PC-9 (cell line): ENCODE data around the gene OR1N2. TPM values are rescaled to one million over a fixed set of nuclear protein-coding genes. Genes with fewer than 3 reads are reported as not detected.
A peak's percentile ranks its signal among the peaks of the same experiment; 100 is the strongest.
"Not testable (repeated sequence)": the region's sequence is repeated elsewhere in the genome, so short reads cannot be mapped to it uniquely, and the experiment has no call there.

ENCODE experiments used
- BruUV-seq: library from RNA; stranded (reverse); fragments of 400-500 nt; replicated peaks from 2 replicates; lab custom pipeline; 2021; lab: Mats Ljungman, UMichigan
- CTCF ChIA-PET: fragments of 300-600 bp; sonication (Branson Sonifier 250); formaldehyde crosslinking; loops from one replicate; lab custom pipeline; 2022; ENCODE audit warnings: antibody characterized with exemption; lab: Charles Lee
- POLR2A ChIA-PET: fragments of 300-600 bp; sonication (Branson Sonifier 250); formaldehyde crosslinking; loops from one replicate; lab custom pipeline; 2022; ENCODE audit warnings: antibody characterized with exemption; ENCODE audit not compliant: unreplicated experiment; lab: Charles Lee
- DNase-seq, 2 experiments: peaks; one replicate each; pipeline versions ENCODE4 v3.0.0 to v3.0.0-alpha.2; 2015 to 2022; ENCODE audit warnings: mixed read lengths in 1 of 2
- H2AFZ ChIP-seq: fragments of 200-600 bp; sonication (generic); 2 replicates; pipeline ENCODE4 v1.8.1; 2017; ENCODE audit warnings: antibody characterized with exemption
- H3F3A ChIP-seq: fragments of 200-600 bp; sonication (generic); 2 replicates; pipeline ENCODE4 v1.8.1; 2017; ENCODE audit warnings: antibody characterized with exemption, mild to moderate bottlenecking, low read depth; ENCODE audit not compliant: insufficient read depth
- H3K27ac ChIP-seq: fragments of 200-600 bp; sonication (generic); 2 replicates; pipeline ENCODE4 v1.6.1; 2016; ENCODE audit warnings: mixed run types
- H3K27me3 ChIP-seq: fragments of 200-600 bp; sonication (generic); 2 replicates; pipeline ENCODE4 v1.6.1; 2016; ENCODE audit warnings: low read depth, mixed run types; ENCODE audit not compliant: insufficient read depth
- H3K36me3 ChIP-seq: fragments of 200-600 bp; sonication (generic); 2 replicates; pipeline ENCODE4 v1.6.1; 2016; ENCODE audit warnings: low read depth, mixed run types
- H3K4me1 ChIP-seq: fragments of 200-600 bp; sonication (generic); replicated peaks from 2 replicates; pipeline ENCODE4 v1.6.1; 2016; ENCODE audit warnings: mixed run types; ENCODE audit not compliant: insufficient read depth
- H3K4me2 ChIP-seq: fragments of 200-600 bp; sonication (generic); 2 replicates; pipeline ENCODE4 v1.6.1; 2017; ENCODE audit warnings: mixed run types
- H3K4me3 ChIP-seq: fragments of 200-600 bp; sonication (generic); 2 replicates; pipeline ENCODE4 v1.6.1; 2016; ENCODE audit warnings: mixed run types
- H3K79me2 ChIP-seq: fragments of 200-600 bp; sonication (generic); 2 replicates; pipeline ENCODE4 v1.6.1; 2017; ENCODE audit warnings: low read depth, mixed run types
- H3K9me2 ChIP-seq: fragments of 200-600 bp; sonication (generic); 2 replicates; pipeline ENCODE4 v1.8.1; 2017; ENCODE audit warnings: mild to moderate bottlenecking; ENCODE audit not compliant: insufficient read depth
- H3K9me3 ChIP-seq: fragments of 200-600 bp; sonication (generic); 2 replicates; pipeline ENCODE4 v1.8.1; 2016; ENCODE audit warnings: low read depth; ENCODE audit not compliant: insufficient read depth
- H4K20me1 ChIP-seq: fragments of 200-600 bp; sonication (generic); 2 replicates; pipeline ENCODE4 v1.8.1; 2017; ENCODE audit not compliant: insufficient read depth
- CTCF ChIP-seq: fragments of 200-600 bp; sonication (generic); conservative IDR thresholded peaks from 2 replicates; pipeline ENCODE4 v1.6.1; 2017; ENCODE audit warnings: mixed run types, antibody characterized with exemption, mild to moderate bottlenecking, moderate library complexity
- EZH2 ChIP-seq: fragments of 200-600 bp; sonication (generic); IDR thresholded peaks from 2 replicates; pipeline ENCODE4 v1.8.0; 2017; ENCODE audit warnings: antibody characterized with exemption, low read depth
- intact Hi-C: fragments of 100-400 bp; cut with micrococcal nuclease; formaldehyde crosslinking; loops from one replicate; pipeline ENCODE4 v1.10.0; 2022; ENCODE audit not compliant: unreplicated experiment
- total RNA-seq: library from RNA; stranded (reverse); gene quantifications from 2 replicates; pipeline ENCODE4 v1.2.3, GENCODE V29; 2021

OR1N2 gene
- total RNA-seq, 1 experiment from 2014 or later, result not detected

GRCh38 chr9:122572456-122572855 lies 19.5 kb downstream of the OR1N2 start:
- no peak overlapping the region for H3K4me2 ChIP-seq
- H3K4me1 ChIP-seq, result no peaks in the 10 kb centered on the region
- ChIA-PET CTCF (no interaction called here), POLR2A (no interaction called here)
- no peaks in the 10 kb centered on the region for H3K9me3 ChIP-seq
- no peak for DNase-seq
- intact Hi-C loops, result no loop called here
- no peak overlapping the region for H2AFZ ChIP-seq
- no TSS peak for BruUV-seq
- no peaks in the 10 kb centered on the region for H3F3A ChIP-seq
- H3K27me3 ChIP-seq, result peaks cover 22% of the 10 kb centered on the region
- no peaks in the 10 kb centered on the region for H3K9me2 ChIP-seq
- no peaks in the 10 kb centered on the region for H3K79me2 ChIP-seq
- TF ChIP-seq CTCF, result no peak
- TF ChIP-seq EZH2, result no peak
- no peak overlapping the region for H3K4me3 ChIP-seq
- no peaks in the 10 kb centered on the region for H4K20me1 ChIP-seq
- no peaks in the 10 kb centered on the region for H3K36me3 ChIP-seq
- no peak overlapping the region for H3K27ac ChIP-seq

- no peaks in the 10 kb centered on the region for H3K4me1 ChIP-seq
- no peaks in the 10 kb centered on the region for H3K79me2 ChIP-seq
- H3K4me3 ChIP-seq, result no peak overlapping the region
- POLR2A ChIA-PET, result no interaction called here
- H3K36me3 ChIP-seq, result no peaks in the 10 kb centered on the region
- no TSS peak for BruUV-seq
- no peaks in the 10 kb centered on the region; the same call in 1 of the 2 replicates for H3K9me3 ChIP-seq
- no peaks in the 10 kb centered on the region; the same call in 1 of the 2 replicates for H3K27me3 ChIP-seq
- intact Hi-C loops, result no loop called here
- DNase-seq, result no peak
- H3K4me2 ChIP-seq, result no peak overlapping the region
- no peaks in the 10 kb centered on the region for H3K9me2 ChIP-seq
- H4K20me1 ChIP-seq, result no peaks in the 10 kb centered on the region
- H3F3A ChIP-seq, result no peaks in the 10 kb centered on the region
- H2AFZ ChIP-seq, result no peak overlapping the region
- no peak for TF ChIP-seq CTCF
- no peak for TF ChIP-seq EZH2
- H3K27ac ChIP-seq, result no peak overlapping the region
- CTCF ChIA-PET, result interaction anchor here (0.6 kb wide), 1 partner anchor 676 kb away, joined by 4 read pairs; no protein-coding TSS in a partner anchor
Measured at GRCh38 chr9:122579874-122580273, 27.0 kb downstream of the OR1N2 start.

- Histone ChIP-seq H3K4me1 (no peaks in the 10 kb centered on the region), H3K4me2 (no peak overlapping the region), H3K36me3 (no peaks in the 10 kb centered on the region), H3F3A (no peaks in the 10 kb centered on the region), H4K20me1 (no peaks in the 10 kb centered on the region), H2AFZ (no peak overlapping the region), H3K4me3 (no peak overlapping the region), H3K9me2 (no peaks in the 10 kb centered on the region), H3K79me2 (no peaks in the 10 kb centered on the region), H3K27me3 (no peaks in the 10 kb centered on the region; the same call in 1 of the 2 replicates), H3K9me3 (no peaks in the 10 kb centered on the region; the same call in 1 of the 2 replicates), H3K27ac (no peak overlapping the region)
- intact Hi-C loops, result no loop called here
- TF ChIP-seq EZH2 (no peak), CTCF (no peak)
- peak in 1 of 2 experiments; percentile 6 for DNase-seq
- POLR2A ChIA-PET, result no interaction called here
- no TSS peak for BruUV-seq
- CTCF ChIA-PET, result no interaction called here
Measured at GRCh38 chr9:122580360-122580759, 27.4 kb downstream of the OR1N2 start.

GRCh38 chr9:122583284-122583683 lies 30.4 kb downstream of the OR1N2 start, which contains the start of gene OR1L8:
OR1L8 (minus strand) TSS chr9:122583384; CDS start chr9:122568477, 14,907 bp downstream.
- intact Hi-C loops, H3K9me3 ChIP-seq, H3K27ac ChIP-seq, H3K9me2 ChIP-seq, H3K4me3 ChIP-seq, BruUV-seq, DNase-seq, H3K4me2 ChIP-seq, H2AFZ ChIP-seq, H3K79me2 ChIP-seq, H3F3A ChIP-seq, H4K20me1 ChIP-seq, H3K4me1 ChIP-seq, H3K27me3 ChIP-seq, H3K36me3 ChIP-seq, CTCF ChIA-PET: not testable (repeated sequence)
- POLR2A ChIA-PET, result interaction anchor here (0.6 kb wide), 1 partner anchor 82 kb away, joined by 4 read pairs; no protein-coding TSS in a partner anchor
